HepG2 (cell line): ENCODE measurements around the gene INTS12. TPM values are rescaled to one million over a fixed set of nuclear protein-coding genes. Genes with fewer than 3 reads are reported as not detected.

Source experiments
- AKNA ChIP-seq: sonication (generic); formaldehyde crosslinking; IDR thresholded peaks from 2 replicates; pipeline ENCODE4 v1.4.0; 2020; ENCODE audit warnings: missing genetic modification reagents, borderline replicate concordance
- GMEB2 ChIP-seq: IDR thresholded peaks from 2 replicates; pipeline ENCODE4 v1.6.1; 2016; ENCODE audit warnings: missing biosample characterization, missing genetic modification reagents, low read depth
- HDAC1 ChIP-seq: sonication (generic); formaldehyde crosslinking; IDR thresholded peaks from 2 replicates; pipeline ENCODE4 v1.5.1; 2020; ENCODE audit warnings: mild to moderate bottlenecking, missing genetic modification reagents
- HIC2 ChIP-seq: sonication (generic); formaldehyde crosslinking; IDR thresholded peaks from 2 replicates; pipeline ENCODE4 v1.9.0; 2022; ENCODE audit warnings: low read depth, missing genetic modification reagents
- KLF9 ChIP-seq: IDR thresholded peaks from 2 replicates; pipeline ENCODE4 v1.6.1; 2016; ENCODE audit warnings: low read depth
- MXD3 ChIP-seq: IDR thresholded peaks from 2 replicates; pipeline ENCODE4 v1.6.1; 2016; ENCODE audit warnings: mild to moderate bottlenecking, missing biosample characterization, missing genetic modification reagents
- PLRG1 ChIP-seq: fragments of 450-650 bp; conservative IDR thresholded peaks from 2 replicates; pipeline ENCODE4 v1.6.1; 2016
- ZNF704 ChIP-seq: sonication (generic); formaldehyde crosslinking; IDR thresholded peaks from 2 replicates; pipeline ENCODE4 v1.8.1; 2023; ENCODE audit warnings: mild to moderate bottlenecking, inconsistent platforms, moderate library complexity, missing genetic modification reagents, borderline replicate concordance
- polyA plus RNA-seq, 8 experiments: library from polyadenylated mRNA; depleted of rRNA in 3 of 8; stranded (reverse) in 7 of 8; unstranded in 1 of 8; fragments of >200 nt; fragmentation: Illumina TruSeq in 4 of 8; extraction: Trizol in 4 of 8; gene quantifications; 2 replicates each; pipeline versions ENCODE4 v1.2.1 to v1.2.3, GENCODE V29; 2011 to 2016; ENCODE audit warnings: low read depth in 4 of 8, missing spikeins in 1 of 8, mixed read lengths in 1 of 8; ENCODE audit not compliant: insufficient read depth in 1 of 8
- total RNA-seq, 5 experiments: library from RNA; depleted of rRNA; stranded (reverse); fragments of >200 nt; fragmentation: Illumina TruSeq; extraction: Trizol; gene quantifications; 2 replicates each; pipeline ENCODE4 v1.2.3, GENCODE V29; 2016; ENCODE audit warnings: low read depth in 1 of 5
- TF ChIP-seq, protein P1 (sequence below): sonication (generic); formaldehyde crosslinking; conservative IDR thresholded peaks from 2 replicates; pipeline ENCODE4 v1.4.0; 2020; ENCODE audit warnings: missing genetic modification reagents

INTS12 gene
- total and polyA plus RNA-seq, 2 of the 13 experiments (the other 11 are each of a cell fraction or from before 2014, with no cell fraction given), result 20.2 to 21.1 TPM

DNA sequence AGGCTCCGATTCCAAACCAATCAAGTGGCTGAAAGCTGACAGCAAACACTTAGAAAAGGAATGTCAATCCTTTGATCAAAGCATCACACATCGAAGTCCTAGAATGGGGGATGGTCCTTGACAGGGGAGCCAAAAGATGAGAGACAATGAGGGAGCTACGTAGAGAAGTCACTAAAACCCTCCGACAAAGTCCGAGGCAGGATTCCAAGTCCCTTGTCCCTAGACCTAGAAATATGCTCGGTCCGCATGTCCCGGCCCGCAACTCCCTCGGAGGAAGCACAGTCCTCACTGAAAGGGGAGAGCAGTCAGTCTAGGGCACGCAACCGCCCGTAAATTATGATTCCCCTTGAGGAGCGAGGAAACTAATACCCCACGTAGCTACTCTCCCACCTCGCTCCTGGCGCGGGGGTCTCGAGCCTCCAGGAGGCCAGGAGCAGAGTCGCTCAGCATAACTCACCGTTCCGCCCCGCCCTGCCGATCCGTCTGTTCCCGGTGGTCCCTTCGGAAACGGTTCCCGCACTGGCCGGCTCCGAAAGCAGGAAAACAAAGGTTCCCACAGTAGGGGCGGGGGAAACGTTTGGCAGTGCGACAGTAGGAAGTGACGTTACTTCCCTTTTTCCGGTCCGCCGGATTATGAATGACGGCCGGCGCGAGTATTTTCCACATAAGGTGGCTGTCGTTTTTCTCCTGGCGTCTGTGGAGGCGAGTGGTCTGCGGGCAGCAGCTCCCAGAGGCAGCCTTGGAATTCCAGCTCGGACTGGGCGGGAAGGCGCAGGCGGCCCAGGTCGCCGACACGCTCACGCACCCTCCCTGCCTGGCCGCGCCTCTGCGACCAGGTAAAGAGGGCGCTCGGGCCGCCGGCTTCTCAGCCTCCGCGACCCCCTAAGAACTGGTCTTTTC lies at the start of gene INTS12, which contains the start of gene GSTCD (continued):
- TF ChIP-seq, protein P1, sequence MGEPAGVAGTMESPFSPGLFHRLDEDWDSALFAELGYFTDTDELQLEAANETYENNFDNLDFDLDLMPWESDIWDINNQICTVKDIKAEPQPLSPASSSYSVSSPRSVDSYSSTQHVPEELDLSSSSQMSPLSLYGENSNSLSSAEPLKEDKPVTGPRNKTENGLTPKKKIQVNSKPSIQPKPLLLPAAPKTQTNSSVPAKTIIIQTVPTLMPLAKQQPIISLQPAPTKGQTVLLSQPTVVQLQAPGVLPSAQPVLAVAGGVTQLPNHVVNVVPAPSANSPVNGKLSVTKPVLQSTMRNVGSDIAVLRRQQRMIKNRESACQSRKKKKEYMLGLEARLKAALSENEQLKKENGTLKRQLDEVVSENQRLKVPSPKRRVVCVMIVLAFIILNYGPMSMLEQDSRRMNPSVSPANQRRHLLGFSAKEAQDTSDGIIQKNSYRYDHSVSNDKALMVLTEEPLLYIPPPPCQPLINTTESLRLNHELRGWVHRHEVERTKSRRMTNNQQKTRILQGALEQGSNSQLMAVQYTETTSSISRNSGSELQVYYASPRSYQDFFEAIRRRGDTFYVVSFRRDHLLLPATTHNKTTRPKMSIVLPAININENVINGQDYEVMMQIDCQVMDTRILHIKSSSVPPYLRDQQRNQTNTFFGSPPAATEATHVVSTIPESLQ (CRISPR knock-in tag), result peak; percentile 93
- TF ChIP-seq GMEB2 (CRISPR knock-in tag) (0 out of 2 replicates have a peak, but pooled peaks have one; percentile 35), PLRG1 (no peak), HDAC1 (CRISPR knock-in tag) (peak; percentile 100), KLF9 (CRISPR knock-in tag) (peak; percentile 90; the same call in 1 of the 2 replicates), HIC2 (CRISPR knock-in tag) (peak; percentile 39; the same call in 1 of the 2 replicates), MXD3 (CRISPR knock-in tag) (peak; percentile 94; the same call in 1 of the 2 replicates), ZNF704 (CRISPR knock-in tag) (peak; percentile 93; the same call in 1 of the 2 replicates), AKNA (CRISPR knock-in tag) (no peak)
